ENCODE results near the gene TSSK1B. TPM values are rescaled to one million over a fixed set of nuclear protein-coding genes. Genes with fewer than 3 reads are reported as not detected.

TSSK1B gene, protein sequence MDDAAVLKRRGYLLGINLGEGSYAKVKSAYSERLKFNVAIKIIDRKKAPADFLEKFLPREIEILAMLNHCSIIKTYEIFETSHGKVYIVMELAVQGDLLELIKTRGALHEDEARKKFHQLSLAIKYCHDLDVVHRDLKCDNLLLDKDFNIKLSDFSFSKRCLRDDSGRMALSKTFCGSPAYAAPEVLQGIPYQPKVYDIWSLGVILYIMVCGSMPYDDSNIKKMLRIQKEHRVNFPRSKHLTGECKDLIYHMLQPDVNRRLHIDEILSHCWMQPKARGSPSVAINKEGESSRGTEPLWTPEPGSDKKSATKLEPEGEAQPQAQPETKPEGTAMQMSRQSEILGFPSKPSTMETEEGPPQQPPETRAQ
- total RNA-seq, result under 1 TPM in 1 of 2 donors, not detected in 1; under 0.01 TPM

DNA sequence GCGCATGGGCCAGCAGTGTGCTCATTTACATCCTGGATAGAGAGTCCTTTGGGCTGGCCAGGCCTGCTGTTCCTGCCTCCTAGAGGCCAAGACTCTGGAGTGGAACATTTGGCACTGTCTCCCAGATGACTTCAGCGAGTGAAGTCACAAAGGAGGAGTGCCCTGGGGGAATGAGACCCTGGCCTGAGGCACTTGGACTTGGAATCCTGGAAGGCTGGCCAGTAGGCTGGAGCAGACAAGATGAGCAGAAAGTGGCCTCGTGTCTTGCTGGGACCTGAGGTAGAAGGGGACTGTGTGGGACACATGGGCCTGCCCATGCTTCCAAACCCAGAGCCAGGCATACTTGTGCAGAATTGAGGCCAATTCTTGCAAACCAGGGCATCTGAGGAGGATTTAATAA, at the start of gene TSSK1B:
TSS of gene TSSK1B (minus strand) at position 101 of the 400 bp plus-strand sequence. CDS start 150 bp downstream, outside the sequence.

Other genes with a start within 250 kb of the TSSK1B start
- gene MCC, start 53.5 kb upstream of the TSSK1B start, total RNA-seq, result 100 to 1,000 TPM in 1 of 2 donors, 10 to 100 TPM in 1; 89.8 to 124 TPM
- gene YTHDC2, start 78.7 kb upstream of the TSSK1B start, total RNA-seq, result 10 to 100 TPM; 23.7 to 26.3 TPM

Data from melanocyte of skin (primary cell).